GM18520 (cell line): ENCODE measurements around the gene BFAR.
"Not testable (repeated sequence)": the region's sequence is repeated elsewhere in the genome, so short reads cannot be mapped to it uniquely, and the experiment has no call there.

ENCODE experiments used
- ATAC-seq: cut with Tn5 transposase; IDR thresholded peaks from one replicate; pipeline ENCODE4 v1.9.1; 2021; ENCODE audit not compliant: unreplicated experiment

BFAR gene

DNA sequence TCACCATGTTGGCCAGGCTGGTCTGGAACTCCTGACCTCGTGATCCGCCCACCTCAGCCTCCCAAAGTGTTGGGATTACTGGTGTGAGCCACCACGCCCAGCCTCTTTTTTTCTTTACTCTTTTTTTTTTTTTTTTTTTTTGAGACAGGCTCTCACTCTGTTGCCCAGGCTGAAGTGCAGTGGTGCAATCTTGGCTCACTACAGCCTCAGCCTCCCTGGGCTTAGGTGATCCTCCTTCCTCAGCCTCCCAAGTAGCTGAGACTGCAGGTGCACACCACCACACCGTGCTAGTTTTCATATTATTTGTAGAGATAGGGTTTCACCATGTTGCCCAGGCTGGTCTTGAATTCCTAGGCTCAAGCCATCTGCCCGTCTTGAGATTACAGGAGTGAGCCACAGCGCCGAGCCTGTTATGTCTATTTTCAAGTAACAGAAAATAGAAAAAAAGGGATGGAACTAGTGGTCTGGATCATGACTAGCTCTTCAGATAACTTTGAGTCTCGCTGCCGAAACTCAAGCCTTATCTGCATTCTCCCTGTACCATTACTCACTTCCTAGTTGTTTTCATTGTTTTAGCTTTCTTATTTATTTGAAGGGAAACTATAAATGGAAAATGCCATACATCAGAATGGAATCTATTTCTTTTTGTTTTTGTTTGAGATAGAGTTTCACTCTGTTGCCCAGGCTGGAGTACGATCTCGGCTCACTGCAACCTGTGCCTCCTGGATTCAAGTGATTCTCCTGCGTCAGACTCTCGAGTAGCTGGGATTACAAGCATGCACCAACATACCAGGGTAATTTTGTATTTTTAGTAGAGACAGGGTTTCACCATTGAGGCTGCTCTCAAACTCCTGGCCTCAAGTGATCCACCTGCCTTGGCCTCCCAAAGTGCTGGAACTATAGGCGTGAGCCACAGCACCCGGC, 53.4 kb downstream of the BFAR start:
- ATAC-seq = not testable (repeated sequence)

DNA sequence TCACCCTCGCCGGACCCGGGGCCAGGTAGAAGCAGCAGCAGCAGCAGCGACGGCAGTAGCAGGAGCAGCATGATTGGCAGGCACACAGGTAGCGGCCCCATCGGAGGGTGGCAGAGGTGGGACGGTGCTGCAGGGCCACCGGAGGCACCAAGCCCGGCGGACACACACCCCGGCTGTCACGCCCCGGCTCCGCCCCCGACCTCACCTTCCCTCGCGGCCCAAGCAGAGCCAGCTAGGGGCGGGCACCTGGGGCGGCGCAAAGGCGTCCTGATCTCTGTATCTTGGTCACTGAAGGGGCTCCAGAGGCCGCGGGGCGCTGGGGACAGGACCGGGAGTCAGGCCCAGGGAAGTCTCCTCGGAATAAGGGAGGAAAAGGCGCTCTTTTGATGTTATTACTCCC, 61.4 kb downstream of the BFAR start, which contains the start of gene PLA2G10:
PLA2G10 (minus strand) TSS at position 180 of the 400 bp plus-strand sequence; CDS start at position 101, 79 bp downstream.
- not testable (repeated sequence) for ATAC-seq

DNA sequence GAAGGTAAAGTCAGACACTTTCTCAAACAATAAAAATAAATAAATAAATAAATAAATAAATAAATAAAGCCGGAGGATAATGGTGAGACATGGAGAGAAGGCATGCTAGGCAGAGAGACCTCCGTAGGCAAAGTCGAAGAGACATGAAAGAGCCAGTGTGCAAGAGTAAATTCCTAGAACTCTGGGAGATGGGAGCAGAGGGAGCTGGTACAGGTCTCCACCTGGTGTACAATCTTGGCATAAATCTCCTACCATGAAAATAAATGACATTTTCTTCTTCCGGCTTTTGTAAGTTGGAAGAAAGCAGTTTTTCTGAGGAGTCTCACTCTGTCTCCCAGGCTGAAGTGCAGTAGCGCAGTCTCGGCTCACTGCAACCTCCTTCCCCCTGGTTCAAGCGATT, 69.1 kb downstream of the BFAR start:
- ATAC-seq = not testable (repeated sequence)

DNA sequence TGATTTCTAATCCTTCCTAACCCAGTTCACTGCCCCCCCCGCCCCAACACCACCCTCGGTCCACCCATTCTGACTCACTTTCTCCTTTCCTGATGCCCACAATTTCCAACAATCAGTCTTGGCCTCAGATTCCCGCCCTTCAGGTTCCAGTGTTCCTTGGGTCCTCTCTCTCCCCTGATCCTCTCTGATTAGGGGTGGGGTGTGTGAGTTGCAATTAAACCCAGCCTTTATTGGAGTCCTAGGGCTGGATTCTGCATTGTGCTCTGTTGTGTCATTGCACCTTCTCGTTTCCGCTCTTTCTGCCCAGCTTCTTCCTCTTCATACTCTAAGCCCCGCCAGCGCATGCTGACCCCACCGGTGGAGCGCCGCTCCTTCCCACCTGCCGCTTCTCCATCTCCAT, 69.9 kb downstream of the BFAR start:
- not testable (repeated sequence) for ATAC-seq

- peak; percentile 99 for ATAC-seq
Observed at GRCh38 chr16:14703156-14704011, 70.6 kb downstream of the BFAR start, which contains the start of gene NPIPA3. TSS of gene NPIPA3 (plus strand) at chr16:14703411. CDS start at chr16:14708944, 5,533 bp downstream.
